Ishikawa (cell line): ENCODE results near the gene ITGA8.

Experiments used
- CEBPB ChIP-seq: IDR thresholded peaks from 2 replicates; pipeline ENCODE4 v1.6.1; 2012
- CREB1 ChIP-seq: IDR thresholded peaks from 2 replicates; pipeline ENCODE4 v1.6.1; 2012; ENCODE audit warnings: low read depth
- EGR1 ChIP-seq: IDR thresholded peaks from 2 replicates; pipeline ENCODE4 v1.6.1; 2012
- EP300 ChIP-seq: IDR thresholded peaks from 2 replicates; pipeline ENCODE4 v1.6.1; 2012; ENCODE audit warnings: borderline replicate concordance
- FOXM1 ChIP-seq: IDR thresholded peaks from 2 replicates; pipeline ENCODE4 v1.6.1; 2012; ENCODE audit warnings: low read depth, borderline replicate concordance
- MAX ChIP-seq: IDR thresholded peaks from 2 replicates; pipeline ENCODE4 v1.6.1; 2012
- NFIC ChIP-seq: IDR thresholded peaks from 2 replicates; pipeline ENCODE4 v1.6.1; 2012
- RAD21 ChIP-seq: IDR thresholded peaks from 2 replicates; pipeline ENCODE4 v1.6.1; 2012; ENCODE audit warnings: low read depth
- REST ChIP-seq: IDR thresholded peaks from 2 replicates; pipeline ENCODE4 v1.6.1; 2012; ENCODE audit warnings: low read depth, mild to moderate bottlenecking
- TAF1 ChIP-seq: IDR thresholded peaks from 2 replicates; pipeline ENCODE4 v1.6.1; 2012; ENCODE audit warnings: low read depth, mild to moderate bottlenecking
- TCF12 ChIP-seq: IDR thresholded peaks from 2 replicates; pipeline ENCODE4 v1.6.1; 2012; ENCODE audit warnings: low read depth
- TEAD4 ChIP-seq: IDR thresholded peaks from 2 replicates; pipeline ENCODE4 v1.6.1; 2012
- USF1 ChIP-seq: IDR thresholded peaks from 2 replicates; pipeline ENCODE4 v1.6.1; 2012
- YY1 ChIP-seq: IDR thresholded peaks from 2 replicates; pipeline ENCODE4 v1.6.1; 2012; ENCODE audit warnings: low read depth
- ZBTB7A ChIP-seq: IDR thresholded peaks from 2 replicates; pipeline ENCODE4 v1.6.1; 2012; ENCODE audit warnings: low read depth

ITGA8 gene

GRCh38 chr10:15744217-15744865 is 24.6 kb upstream of the ITGA8 start:
- TF ChIP-seq FOXM1 (no peak), RAD21 (peak; percentile 46; the same call in 1 of the 2 replicates), EP300 (no peak), TEAD4 (no peak)

GRCh38 chr10:15743443-15743842 is 23.7 kb upstream of the ITGA8 start:
- TF ChIP-seq ZBTB7A, result no peak
- TF ChIP-seq REST, result no peak
- no peak for TF ChIP-seq FOXM1
- no peak for TF ChIP-seq MAX
- TF ChIP-seq EGR1, result no peak
- TF ChIP-seq TCF12, result no peak
- no peak for TF ChIP-seq NFIC
- no peak for TF ChIP-seq TEAD4
- no peak for TF ChIP-seq USF1

- TF ChIP-seq RAD21, result no peak
- TF ChIP-seq TAF1, result no peak
- no peak for TF ChIP-seq FOXM1
- TF ChIP-seq NFIC, result no peak
- no peak for TF ChIP-seq ZBTB7A
- no peak for TF ChIP-seq TEAD4
- TF ChIP-seq REST, result no peak
Measured at GRCh38 chr10:15742836-15743235, 23.1 kb upstream of the ITGA8 start.

GRCh38 chr10:15742102-15742501 is 22.4 kb upstream of the ITGA8 start:
- TF ChIP-seq TCF12 (no peak), CREB1 (no peak), YY1 (no peak), NFIC (no peak), MAX (no peak), ZBTB7A (no peak)

- no peak for TF ChIP-seq USF1
Measured at GRCh38 chr10:15741581-15741980, 21.9 kb upstream of the ITGA8 start.

- TF ChIP-seq RAD21, result no peak
- TF ChIP-seq USF1, result no peak
- TF ChIP-seq TCF12, result no peak
- TF ChIP-seq TEAD4, result no peak
- TF ChIP-seq YY1, result no peak
- no peak for TF ChIP-seq NFIC
Measured at GRCh38 chr10:15740261-15740660, 20.5 kb upstream of the ITGA8 start.

GRCh38 chr10:15739254-15739970 is 19.7 kb upstream of the ITGA8 start:
- TF ChIP-seq REST (no peak), ZBTB7A (no peak), MAX (no peak), EP300 (no peak), EGR1 (no peak), YY1 (no peak), USF1 (no peak), NFIC (no peak), TCF12 (no peak), CEBPB (no peak), CREB1 (no peak), TEAD4 (no peak), TAF1 (no peak), RAD21 (no peak), FOXM1 (no peak)
